ENCODE measurements around the gene C12orf42. TPM values are rescaled to one million over a fixed set of nuclear protein-coding genes. Genes with fewer than 3 reads are reported as not detected.

C12orf42 gene
- total RNA-seq, 4 donors from 2014 or later, result 0.38 TPM; not detected in 3

- no peak for TF ChIP-seq CTCF (IDR thresholded peaks at IDR 0.05; ENCODE audit: low read depth)
Measured at GRCh38 chr12:103442182-103442555, 53.6 kb downstream of the C12orf42 start.

GRCh38 chr12:103441437-103442181 is 54.2 kb downstream of the C12orf42 start:
- no peak for TF ChIP-seq CTCF (IDR thresholded peaks at IDR 0.05; ENCODE audit: low read depth)

GRCh38 chr12:103431950-103432349 is 63.8 kb downstream of the C12orf42 start:
- no peak for TF ChIP-seq CTCF (IDR thresholded peaks at IDR 0.05; ENCODE audit: low read depth)

- TF ChIP-seq CTCF (IDR thresholded peaks at IDR 0.05; ENCODE audit: low read depth), result no peak
Measured at GRCh38 chr12:103431387-103431786, 64.4 kb downstream of the C12orf42 start.

GRCh38 chr12:103423516-103423910 is 72.3 kb downstream of the C12orf42 start:
- no peak for TF ChIP-seq CTCF (IDR thresholded peaks at IDR 0.05; ENCODE audit: low read depth)

- no peak for TF ChIP-seq CTCF (IDR thresholded peaks at IDR 0.05; ENCODE audit: low read depth)
Measured at GRCh38 chr12:103422746-103423515, 72.8 kb downstream of the C12orf42 start.

- TF ChIP-seq CTCF (IDR thresholded peaks at IDR 0.05; ENCODE audit: low read depth), result no peak
Measured at GRCh38 chr12:103422328-103422727, 73.4 kb downstream of the C12orf42 start.

Measured in subcutaneous adipose tissue (tissue), 4 donors.